ENCODE measurements around the gene STT3B. TPM values are rescaled to one million over a fixed set of nuclear protein-coding genes. Genes with fewer than 3 reads are reported as not detected.
"Not testable (repeated sequence)": the region's sequence is repeated elsewhere in the genome, so short reads cannot be mapped to it uniquely, and the experiment has no call there.

The STT3B gene
- total and polyA plus RNA-seq, 2 of the 13 experiments (the other 11 are each of a cell fraction or from before 2014, with no cell fraction given) = 85.0 to 205 TPM

DNA sequence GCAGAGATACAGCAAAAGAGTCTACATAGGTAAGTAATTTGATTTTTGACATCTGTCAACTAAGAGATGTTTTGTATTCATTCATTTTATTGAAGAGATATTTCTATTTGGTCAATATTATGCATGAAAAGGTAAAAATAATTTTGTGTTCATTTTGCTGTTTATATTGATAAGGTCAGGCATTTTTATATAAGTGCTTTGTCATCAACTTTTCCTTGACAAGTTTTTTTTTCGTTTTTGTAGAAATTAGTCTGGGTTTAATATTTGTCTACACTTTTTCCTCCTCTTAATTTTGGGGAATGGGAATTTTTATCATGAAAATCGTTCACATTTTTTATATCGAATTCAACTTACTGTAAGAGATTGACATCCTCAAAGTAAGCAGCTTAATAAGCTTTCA is 67.7 kb downstream of the STT3B start:
- Histone ChIP-seq H3K27ac (ENCODE audit: extremely low read length, insufficient read depth, low read length) (no peak overlapping the region), H3K4me2 (ENCODE audit: low read depth, low read length) (no peak overlapping the region), H3K9ac (ENCODE audit: insufficient read depth, low read depth, low read length) (no peak overlapping the region), H4K20me1 (ENCODE audit: insufficient read depth, low read length) (no peaks in the 10 kb centered on the region), H2AFZ (ENCODE audit: low read length) (no peak overlapping the region), H3K36me3 (replicated peaks in 1 of 2; ENCODE audit: control insufficient read depth in 1 of 2, insufficient read depth in 2 of 2, low read length in 2 of 2) (peaks cover 4 to 22% of the 10 kb centered on the region in 2 experiments; a peak in 4 of 5 replicates), H3K27me3 (ENCODE audit: control insufficient read depth in 1 of 2, insufficient read depth in 2 of 2, low read length in 2 of 2) (no peaks in the 10 kb centered on the region), H3K4me3 (replicated peaks in 1 of 3; ENCODE audit: insufficient read depth in 1 of 3, low read depth in 2 of 3, low read length in 3 of 3) (no peak overlapping the region), H3K79me2 (ENCODE audit: insufficient read depth, low read length) (peaks cover 10% of the 10 kb centered on the region), H3K9me3 (ENCODE audit: low read length) (peaks cover under 1% of the 10 kb centered on the region; the same call in 1 of the 2 replicates), H3K4me1 (ENCODE audit: insufficient read depth, low read length) (no peaks in the 10 kb centered on the region)
- TF ChIP-seq CSRNP1 (CRISPR knock-in tag; IDR thresholded peaks at IDR 0.05) (no peak), MAFF (IDR thresholded peaks at IDR 0.05; ENCODE audit: low read depth, low read length) (peak; percentile 61), MAFK (conservative IDR thresholded peaks at IDR 0.05 in 1 of 2, IDR thresholded peaks at IDR 0.05 in 1 of 2; ENCODE audit: low read length in 2 of 2) (peak; percentile 60 to 85; a peak in 3 of 4 replicates)
- FAIRE-seq (no peak), DNase-seq (ENCODE audit: low spot score) (no peak), ATAC-seq (no peak)
- intact Hi-C loops (cut with micrococcal nuclease; ENCODE audit: unreplicated experiment) = no loop called here
- BruUV-seq (replicated peaks) = no TSS peak
- CTCF ChIA-PET (ENCODE audit: low intra/inter-chr PET ratio, low total read pairs) = no interaction called here
- POLR2A ChIA-PET = no interaction called here
- WGBS (ENCODE audit: low lambda C conversion rate) = 95% methylated on average over 3 of the region's 3 CpGs
- in situ Hi-C loops (cut with HindIII; ENCODE audit: extremely low pct_ligation_motif_present, low pct_unique_long_range_greater_than_20kb) = no loop called here

DNA sequence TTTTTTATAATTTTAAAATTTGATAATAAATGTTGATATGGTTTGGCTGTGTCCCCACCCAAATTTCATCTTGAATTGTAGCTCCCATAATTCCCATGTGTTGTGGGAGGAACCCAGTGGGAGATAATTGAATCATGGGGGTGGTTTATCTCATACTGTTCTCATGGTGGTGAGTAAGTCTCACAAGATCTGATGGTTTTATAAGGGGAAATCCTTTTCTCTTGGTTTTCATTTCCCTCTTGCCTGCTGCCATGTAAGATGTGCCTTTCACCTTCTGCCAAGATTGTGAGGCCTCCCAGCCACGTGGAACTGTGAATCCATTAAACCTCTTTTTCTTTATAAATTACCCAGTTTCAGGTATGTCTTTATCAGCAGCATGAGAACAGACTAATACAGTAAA is 72.6 kb downstream of the STT3B start:
- H3K9me3 ChIP-seq (ENCODE audit: low read length) = peaks cover 18% of the 10 kb centered on the region
- CTCF ChIA-PET (ENCODE audit: low intra/inter-chr PET ratio, low total read pairs); intact Hi-C loops (cut with micrococcal nuclease; ENCODE audit: unreplicated experiment); ATAC-seq; H3K79me2 ChIP-seq (ENCODE audit: insufficient read depth, low read length); BruUV-seq (replicated peaks); H2AFZ ChIP-seq (ENCODE audit: low read length); H3K27ac ChIP-seq (ENCODE audit: extremely low read length, insufficient read depth, low read length); H3K4me3 ChIP-seq (replicated peaks in 1 of 3; ENCODE audit: insufficient read depth in 1 of 3, low read depth in 2 of 3, low read length in 3 of 3); in situ Hi-C loops (cut with HindIII; ENCODE audit: extremely low pct_ligation_motif_present, low pct_unique_long_range_greater_than_20kb); H3K9ac ChIP-seq (ENCODE audit: insufficient read depth, low read depth, low read length); POLR2A ChIA-PET; DNase-seq (ENCODE audit: low spot score); H3K4me2 ChIP-seq (ENCODE audit: low read depth, low read length); FAIRE-seq; H3K4me1 ChIP-seq (ENCODE audit: insufficient read depth, low read length); H4K20me1 ChIP-seq (ENCODE audit: insufficient read depth, low read length); H3K27me3 ChIP-seq (ENCODE audit: control insufficient read depth in 1 of 2, insufficient read depth in 2 of 2, low read length in 2 of 2): not testable (repeated sequence)
- peaks cover 2 to 26% of the 10 kb centered on the region in 2 experiments; a peak in 3 of 5 replicates for H3K36me3 ChIP-seq (replicated peaks in 1 of 2; ENCODE audit: control insufficient read depth in 1 of 2, insufficient read depth in 2 of 2, low read length in 2 of 2)
- WGBS (ENCODE audit: low lambda C conversion rate) = 96% methylated on average over 1 of the region's 1 CpG
